Mammary epithelial cell (primary cell): ENCODE data around the gene TCOF1.

Experiments used
- EZH2 ChIP-seq: IDR thresholded peaks from 2 replicates; pipeline ENCODE4 v1.6.1; 2012; ENCODE audit warnings: low read length, inconsistent platforms, borderline replicate concordance
- TF ChIP-seq, protein P1 (sequence below), 2 donors: IDR thresholded peaks in 1 of 2; conservative IDR thresholded peaks in 1 of 2; 2 replicates each; pipeline ENCODE4 v1.5.1; 2011 to 2012; ENCODE audit warnings: inconsistent platforms in 2 of 2, low read length in 2 of 2, mild to moderate bottlenecking in 2 of 2, control low read depth in 1 of 2, low read depth in 1 of 2; ENCODE audit not compliant: insufficient read depth in 1 of 2; ENCODE audit errors: extremely low read depth in 1 of 2

- TF ChIP-seq, protein P1, sequence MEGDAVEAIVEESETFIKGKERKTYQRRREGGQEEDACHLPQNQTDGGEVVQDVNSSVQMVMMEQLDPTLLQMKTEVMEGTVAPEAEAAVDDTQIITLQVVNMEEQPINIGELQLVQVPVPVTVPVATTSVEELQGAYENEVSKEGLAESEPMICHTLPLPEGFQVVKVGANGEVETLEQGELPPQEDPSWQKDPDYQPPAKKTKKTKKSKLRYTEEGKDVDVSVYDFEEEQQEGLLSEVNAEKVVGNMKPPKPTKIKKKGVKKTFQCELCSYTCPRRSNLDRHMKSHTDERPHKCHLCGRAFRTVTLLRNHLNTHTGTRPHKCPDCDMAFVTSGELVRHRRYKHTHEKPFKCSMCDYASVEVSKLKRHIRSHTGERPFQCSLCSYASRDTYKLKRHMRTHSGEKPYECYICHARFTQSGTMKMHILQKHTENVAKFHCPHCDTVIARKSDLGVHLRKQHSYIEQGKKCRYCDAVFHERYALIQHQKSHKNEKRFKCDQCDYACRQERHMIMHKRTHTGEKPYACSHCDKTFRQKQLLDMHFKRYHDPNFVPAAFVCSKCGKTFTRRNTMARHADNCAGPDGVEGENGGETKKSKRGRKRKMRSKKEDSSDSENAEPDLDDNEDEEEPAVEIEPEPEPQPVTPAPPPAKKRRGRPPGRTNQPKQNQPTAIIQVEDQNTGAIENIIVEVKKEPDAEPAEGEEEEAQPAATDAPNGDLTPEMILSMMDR (conservative IDR thresholded peaks at IDR 0.05 in 1 of 2, IDR thresholded peaks at IDR 0.05 in 1 of 2; ENCODE audit: extremely low read depth in 1 of 2, insufficient read depth in 1 of 2, low read depth in 1 of 2, low read length in 2 of 2), result no peak
- TF ChIP-seq EZH2, result no peak
Measured at GRCh38 chr5:150349681-150350275, 7.7 kb upstream of the TCOF1 start.
